Measurements from ENCODE around the gene REEP3.
"Not testable (repeated sequence)": the region's sequence is repeated elsewhere in the genome, so short reads cannot be mapped to it uniquely, and the experiment has no call there.

Gene REEP3

GRCh38 chr10:63549810-63550209 lies 28.6 kb downstream of the REEP3 start:
- DNase-seq (ENCODE audit: low read depth), result no peak

GRCh38 chr10:63553031-63553430 lies 31.8 kb downstream of the REEP3 start:
- no peak for DNase-seq (ENCODE audit: low read depth)

- no peak for DNase-seq (ENCODE audit: low read depth)
Measured at GRCh38 chr10:63553473-63553872, 32.3 kb downstream of the REEP3 start.

DNA sequence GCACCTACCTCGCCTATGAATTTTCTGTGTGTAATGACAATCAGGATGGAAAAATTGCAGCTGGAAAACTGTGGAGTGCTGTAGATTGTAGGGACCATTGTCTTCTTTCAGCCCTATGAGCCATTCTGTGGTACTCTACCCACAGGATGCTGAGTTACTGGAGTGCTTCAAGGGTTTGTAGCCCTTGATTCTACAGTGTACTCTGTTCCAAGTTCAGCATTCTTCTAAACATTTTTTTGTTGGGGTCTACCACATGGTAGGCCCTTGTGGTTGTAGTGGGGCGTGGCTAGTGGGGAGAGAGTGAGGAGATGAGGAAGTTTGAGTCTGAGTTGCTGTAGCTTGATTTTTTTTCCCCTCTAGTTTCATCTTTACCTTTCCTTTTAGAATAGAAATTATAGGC lies 33.5 kb downstream of the REEP3 start:
- peak; percentile 6 for DNase-seq (ENCODE audit: low read depth)

DNA sequence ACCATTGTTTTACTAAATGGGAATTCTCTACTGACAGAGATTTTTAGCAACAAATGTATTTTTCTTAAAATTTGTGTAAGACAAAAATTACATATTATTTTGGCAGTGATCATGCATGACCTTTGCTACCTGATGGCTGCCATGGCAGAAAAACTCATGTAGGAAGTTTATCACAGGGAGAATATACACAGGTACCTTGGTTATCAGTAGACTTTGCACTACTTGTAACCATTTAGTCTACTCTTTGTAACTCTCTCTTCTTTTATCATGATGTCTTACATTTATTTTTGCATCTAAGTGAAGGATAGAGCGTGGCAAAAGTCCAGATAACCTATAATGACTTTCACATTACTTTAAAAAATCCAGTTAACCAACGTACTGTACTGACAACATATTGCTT lies 34.1 kb downstream of the REEP3 start:
- no peak for DNase-seq (ENCODE audit: low read depth)

DNA sequence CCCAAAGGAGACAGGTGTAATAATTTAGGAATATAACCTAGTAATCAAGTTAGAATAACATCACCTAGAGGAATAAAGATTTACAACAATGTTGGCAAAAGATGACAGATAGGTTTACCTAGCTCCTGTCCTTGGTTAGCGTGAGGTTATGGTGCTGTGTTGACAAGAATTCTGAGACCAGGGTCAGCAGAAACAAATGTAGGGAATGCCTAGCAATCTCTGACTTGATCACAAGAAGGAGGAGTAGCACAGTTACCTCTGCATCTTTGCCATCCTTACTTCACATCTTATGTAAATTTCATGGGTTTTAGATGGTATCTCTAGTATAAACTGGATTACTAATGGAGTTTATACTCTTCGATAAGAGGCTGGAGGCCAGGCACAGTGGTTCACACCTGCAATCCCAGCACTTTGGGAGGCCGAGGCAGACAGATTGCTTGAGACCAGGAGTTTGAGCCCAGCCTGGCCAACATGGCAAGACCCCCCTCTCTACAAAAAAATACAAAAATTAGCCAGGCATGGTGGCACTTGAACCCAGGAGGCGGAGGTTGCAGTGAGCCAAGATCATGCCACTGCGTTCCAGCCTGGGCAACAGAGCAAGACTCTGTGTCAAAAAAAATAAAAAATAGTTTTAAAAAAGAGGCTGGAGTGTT lies 37.1 kb downstream of the REEP3 start:
- no peak for DNase-seq (ENCODE audit: low read depth)

- DNase-seq (ENCODE audit: low read depth), result no peak
Measured at GRCh38 chr10:63561341-63561740, 40.1 kb downstream of the REEP3 start.

DNA sequence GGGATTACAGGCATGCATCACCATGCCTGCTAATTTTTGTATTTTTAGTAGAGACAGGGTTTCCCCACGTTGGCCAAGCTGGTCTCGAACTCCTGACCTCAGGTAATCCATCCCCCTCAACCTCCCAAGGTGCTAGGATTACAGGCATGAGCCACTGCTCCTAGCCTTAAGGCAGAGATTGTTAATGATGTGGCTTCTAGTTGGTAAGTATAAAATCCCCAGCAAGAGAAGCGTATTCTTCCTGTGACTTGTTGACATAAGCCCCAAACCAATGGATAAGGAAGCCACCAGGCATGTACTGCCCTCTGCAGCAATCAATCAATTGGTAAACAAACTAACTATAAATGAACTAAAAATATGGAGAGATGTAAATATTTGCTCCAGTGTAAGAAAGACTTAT lies 41.2 kb downstream of the REEP3 start:
- no peak for DNase-seq (ENCODE audit: low read depth)

GRCh38 chr10:63562857-63563256 lies 41.7 kb downstream of the REEP3 start:
- DNase-seq (ENCODE audit: low read depth), result no peak

- no peak for DNase-seq (ENCODE audit: low read depth)
Measured at GRCh38 chr10:63563623-63564022, 42.4 kb downstream of the REEP3 start.

DNA sequence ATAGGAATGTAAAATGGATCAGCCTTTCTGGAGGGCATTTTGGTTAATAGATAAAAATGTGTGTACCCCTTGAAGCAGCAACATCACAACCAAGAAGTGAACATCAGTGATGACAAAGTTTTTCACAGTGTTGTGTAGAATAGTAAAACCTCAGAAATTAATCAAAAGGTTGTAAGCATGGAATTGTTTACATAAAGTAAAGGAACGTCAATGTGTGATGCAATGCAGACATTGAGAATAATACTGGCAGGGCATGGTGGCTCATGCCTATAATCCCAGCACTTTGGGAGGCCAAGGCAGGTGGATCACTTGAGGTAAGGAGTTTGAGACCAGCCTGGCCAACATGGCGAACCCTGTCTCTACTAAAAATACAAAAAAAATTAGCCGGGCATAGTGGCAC lies 43.5 kb downstream of the REEP3 start:
- DNase-seq (ENCODE audit: low read depth), result not testable (repeated sequence)

- no peak for DNase-seq (ENCODE audit: low read depth)
Measured at GRCh38 chr10:63573068-63573697, 52.0 kb downstream of the REEP3 start.

GRCh38 chr10:63574011-63574410 lies 52.8 kb downstream of the REEP3 start:
- no peak for DNase-seq (ENCODE audit: low read depth)

- no peak for DNase-seq (ENCODE audit: low read depth)
Measured at GRCh38 chr10:63576501-63576900, 55.3 kb downstream of the REEP3 start.

- no peak for DNase-seq (ENCODE audit: low read depth)
Measured at GRCh38 chr10:63578501-63578900, 57.3 kb downstream of the REEP3 start.

DNA sequence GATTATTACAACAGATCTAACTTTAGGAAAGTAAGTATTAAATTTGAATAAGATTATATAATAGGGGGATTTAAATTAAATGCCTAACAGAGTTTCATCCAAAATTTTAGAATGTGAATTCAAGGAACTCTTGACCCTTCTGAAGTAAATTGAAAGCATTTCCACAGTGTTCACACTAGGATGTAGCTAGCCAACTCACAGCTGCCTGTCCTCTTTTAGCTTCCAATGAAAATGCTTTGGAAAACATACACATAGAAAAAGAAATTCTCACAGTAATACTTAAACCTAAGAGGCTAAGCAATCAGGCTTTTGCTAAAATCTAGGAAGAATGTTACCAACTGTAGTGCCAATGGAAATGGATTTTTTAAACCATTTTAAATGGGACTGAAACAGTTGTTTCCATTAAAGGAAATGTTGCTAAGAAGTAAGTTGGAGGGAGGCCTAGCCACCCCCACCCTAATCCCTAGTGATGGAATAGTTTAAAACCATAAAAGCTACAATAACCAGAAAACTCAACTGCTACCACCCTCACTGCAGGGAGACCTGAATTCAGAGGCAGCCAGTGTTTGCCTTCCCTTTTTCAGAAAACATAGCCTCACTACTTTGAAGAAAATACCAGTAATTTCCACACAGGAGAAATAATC lies 58.3 kb downstream of the REEP3 start:
- DNase-seq (ENCODE audit: low read depth), result no peak

- DNase-seq (ENCODE audit: low read depth), result no peak
Measured at GRCh38 chr10:63582690-63583089, 61.5 kb downstream of the REEP3 start.

- no peak for DNase-seq (ENCODE audit: low read depth)
Measured at GRCh38 chr10:63583397-63583796, 62.2 kb downstream of the REEP3 start.

GRCh38 chr10:63583909-63584724 lies 62.9 kb downstream of the REEP3 start:
- DNase-seq (ENCODE audit: low read depth), result no peak

DNA sequence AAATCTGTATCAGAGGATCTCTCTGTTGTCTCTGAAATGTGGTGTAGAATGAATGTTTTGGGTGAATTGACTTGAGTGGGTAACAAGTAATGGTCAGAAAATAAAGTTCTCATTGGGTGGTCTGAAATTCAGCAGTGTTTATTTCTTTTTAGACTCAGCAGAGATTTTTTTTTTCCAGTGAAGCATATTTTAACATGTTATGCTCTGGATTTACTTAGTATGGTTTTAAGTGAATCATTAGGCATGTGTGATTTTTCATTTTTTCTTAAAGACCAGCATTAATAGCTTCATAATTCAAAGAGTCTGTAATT lies 63.5 kb downstream of the REEP3 start:
- DNase-seq (ENCODE audit: low read depth), result no peak

- DNase-seq (ENCODE audit: low read depth), result no peak
Measured at GRCh38 chr10:63585041-63585440, 63.8 kb downstream of the REEP3 start.

DNA sequence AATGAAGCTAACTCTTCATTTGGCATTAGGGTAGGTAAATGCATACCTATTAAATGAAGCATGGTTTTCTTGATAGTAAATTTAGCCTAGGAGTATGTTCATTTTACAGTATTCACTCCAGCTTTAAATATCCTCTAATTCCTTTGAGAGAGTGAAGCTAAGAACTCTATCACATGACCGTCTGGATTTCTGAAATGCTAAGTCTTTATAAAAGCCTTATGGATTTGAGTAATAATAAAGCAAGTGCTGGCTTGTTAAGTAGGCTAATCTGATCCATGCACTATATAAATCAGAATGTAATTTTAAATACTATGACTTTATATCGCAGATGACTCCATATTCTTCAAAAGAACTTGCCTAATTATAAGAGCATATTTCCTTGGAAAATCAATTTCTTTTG lies 64.8 kb downstream of the REEP3 start:
- no peak for DNase-seq (ENCODE audit: low read depth)

DNA sequence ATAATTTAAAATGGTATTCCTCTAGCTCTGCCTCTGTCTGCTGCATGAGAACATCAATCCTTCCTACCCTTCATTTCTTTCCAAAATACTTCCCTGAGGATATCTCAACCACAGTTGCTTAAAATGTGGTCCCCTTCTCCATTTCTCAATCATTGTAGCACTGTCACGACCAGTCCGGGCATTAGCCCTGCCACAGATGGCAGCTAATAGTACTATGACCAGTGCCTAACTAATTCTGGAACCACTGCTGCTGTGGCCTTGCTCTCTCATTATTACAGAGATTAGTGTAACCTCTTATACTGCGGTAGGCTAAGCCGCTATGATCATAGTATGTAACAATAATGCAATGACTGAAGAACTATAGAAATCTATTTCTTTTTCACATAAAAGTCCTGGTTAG lies 66.0 kb downstream of the REEP3 start:
- no peak for DNase-seq (ENCODE audit: low read depth)
